Fibroblast of mammary gland (primary cell): ENCODE measurements around the gene PHF21A.

Experiments used
- DNase-seq: peaks from one replicate; pipeline ENCODE4 v3.0.0-alpha.2; 2010; ENCODE audit warnings: low read depth
- H3K4me3 ChIP-seq: 2 replicates; pipeline ENCODE4 v1.5.1; 2011; ENCODE audit warnings: low read depth, mild to moderate bottlenecking, low read length, moderate library complexity; ENCODE audit not compliant: control insufficient read depth
- TF ChIP-seq, protein P1 (sequence below): conservative IDR thresholded peaks from 2 replicates; pipeline ENCODE4 v1.5.1; 2011; ENCODE audit warnings: low read depth, low read length, inconsistent platforms; ENCODE audit not compliant: control insufficient read depth, insufficient read depth

PHF21A gene

GRCh38 chr11:46121301-46121723, at the start of gene PHF21A:
Gene PHF21A (minus strand): TSS chr11:46121454. CDS start chr11:46084219, 37,235 bp downstream.
- TF ChIP-seq, protein P1, sequence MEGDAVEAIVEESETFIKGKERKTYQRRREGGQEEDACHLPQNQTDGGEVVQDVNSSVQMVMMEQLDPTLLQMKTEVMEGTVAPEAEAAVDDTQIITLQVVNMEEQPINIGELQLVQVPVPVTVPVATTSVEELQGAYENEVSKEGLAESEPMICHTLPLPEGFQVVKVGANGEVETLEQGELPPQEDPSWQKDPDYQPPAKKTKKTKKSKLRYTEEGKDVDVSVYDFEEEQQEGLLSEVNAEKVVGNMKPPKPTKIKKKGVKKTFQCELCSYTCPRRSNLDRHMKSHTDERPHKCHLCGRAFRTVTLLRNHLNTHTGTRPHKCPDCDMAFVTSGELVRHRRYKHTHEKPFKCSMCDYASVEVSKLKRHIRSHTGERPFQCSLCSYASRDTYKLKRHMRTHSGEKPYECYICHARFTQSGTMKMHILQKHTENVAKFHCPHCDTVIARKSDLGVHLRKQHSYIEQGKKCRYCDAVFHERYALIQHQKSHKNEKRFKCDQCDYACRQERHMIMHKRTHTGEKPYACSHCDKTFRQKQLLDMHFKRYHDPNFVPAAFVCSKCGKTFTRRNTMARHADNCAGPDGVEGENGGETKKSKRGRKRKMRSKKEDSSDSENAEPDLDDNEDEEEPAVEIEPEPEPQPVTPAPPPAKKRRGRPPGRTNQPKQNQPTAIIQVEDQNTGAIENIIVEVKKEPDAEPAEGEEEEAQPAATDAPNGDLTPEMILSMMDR: no peak
- peak within 1 kb of the TSS; percentile 74 for H3K4me3 ChIP-seq
- DNase-seq: peak; percentile 91

GRCh38 chr11:46170797-46171196, 49.5 kb upstream of the PHF21A start:
- TF ChIP-seq, protein P1: no peak
- no peak overlapping the region for H3K4me3 ChIP-seq
- no peak for DNase-seq

GRCh38 chr11:46162700-46163099, 41.4 kb upstream of the PHF21A start:
- no peak overlapping the region for H3K4me3 ChIP-seq
- no peak for DNase-seq
- TF ChIP-seq, protein P1: no peak

GRCh38 chr11:46161201-46161600, 39.9 kb upstream of the PHF21A start:
- H3K4me3 ChIP-seq: no peak overlapping the region
- TF ChIP-seq, protein P1: no peak
- no peak for DNase-seq

DNA sequence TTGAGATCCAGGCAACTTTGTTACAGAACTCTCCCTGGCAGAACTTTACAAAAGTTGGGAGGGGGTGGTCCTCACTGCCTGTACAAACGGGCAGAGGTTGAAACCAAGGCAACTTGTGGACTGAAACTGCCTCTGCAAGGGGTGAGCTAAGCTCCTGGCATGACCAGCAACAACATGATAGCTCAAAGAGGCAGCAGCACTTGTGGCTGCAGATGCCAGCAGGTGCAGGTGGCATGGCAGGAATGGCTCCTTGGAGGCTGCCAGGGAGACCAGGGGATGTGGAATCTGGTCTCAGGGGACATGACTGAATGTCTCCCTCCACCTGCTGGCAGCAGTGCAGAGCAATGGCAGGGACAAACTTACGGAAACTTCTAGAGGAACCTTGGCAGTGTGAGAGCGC, 38.8 kb upstream of the PHF21A start:
- TF ChIP-seq, protein P1: no peak
- no peak overlapping the region for H3K4me3 ChIP-seq
- DNase-seq: no peak

- no peak overlapping the region for H3K4me3 ChIP-seq
- no peak for DNase-seq
- TF ChIP-seq, protein P1: no peak
These were observed 38.4 kb upstream of the PHF21A start for GRCh38 chr11:46159680-46160079.

GRCh38 chr11:46149826-46150225, 28.6 kb upstream of the PHF21A start:
- TF ChIP-seq, protein P1: no peak

More at GRCh38 chr11:46149826-46150225, 28.6 kb upstream of the PHF21A start:
- H3K4me3 ChIP-seq: no peak overlapping the region
- no peak for DNase-seq
